ENCODE results near the gene CCNT2.
"Not testable (repeated sequence)": the region's sequence is repeated elsewhere in the genome, so short reads cannot be mapped to it uniquely, and the experiment has no call there.

DNA sequence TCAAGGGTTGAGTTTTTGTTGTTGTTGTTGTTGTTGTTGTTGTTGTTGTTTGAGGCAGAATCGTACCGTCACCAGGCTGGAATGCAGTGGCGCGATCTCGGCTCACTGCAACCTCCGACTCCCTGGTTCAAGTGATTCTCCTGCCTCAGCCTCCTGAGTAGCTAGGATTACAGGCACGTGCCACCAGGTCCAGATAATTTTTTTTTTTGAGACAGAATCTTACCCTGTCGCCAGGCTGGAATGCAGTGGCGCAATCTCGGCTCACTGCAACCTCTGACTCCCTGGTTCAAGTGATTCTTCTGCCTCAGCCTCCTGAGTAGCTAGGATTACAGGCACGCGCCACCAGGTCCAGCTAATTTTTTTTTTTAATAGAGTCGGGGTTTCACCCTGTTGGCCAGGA is 14.9 kb upstream of the CCNT2 start:
- TF ChIP-seq, protein P1, sequence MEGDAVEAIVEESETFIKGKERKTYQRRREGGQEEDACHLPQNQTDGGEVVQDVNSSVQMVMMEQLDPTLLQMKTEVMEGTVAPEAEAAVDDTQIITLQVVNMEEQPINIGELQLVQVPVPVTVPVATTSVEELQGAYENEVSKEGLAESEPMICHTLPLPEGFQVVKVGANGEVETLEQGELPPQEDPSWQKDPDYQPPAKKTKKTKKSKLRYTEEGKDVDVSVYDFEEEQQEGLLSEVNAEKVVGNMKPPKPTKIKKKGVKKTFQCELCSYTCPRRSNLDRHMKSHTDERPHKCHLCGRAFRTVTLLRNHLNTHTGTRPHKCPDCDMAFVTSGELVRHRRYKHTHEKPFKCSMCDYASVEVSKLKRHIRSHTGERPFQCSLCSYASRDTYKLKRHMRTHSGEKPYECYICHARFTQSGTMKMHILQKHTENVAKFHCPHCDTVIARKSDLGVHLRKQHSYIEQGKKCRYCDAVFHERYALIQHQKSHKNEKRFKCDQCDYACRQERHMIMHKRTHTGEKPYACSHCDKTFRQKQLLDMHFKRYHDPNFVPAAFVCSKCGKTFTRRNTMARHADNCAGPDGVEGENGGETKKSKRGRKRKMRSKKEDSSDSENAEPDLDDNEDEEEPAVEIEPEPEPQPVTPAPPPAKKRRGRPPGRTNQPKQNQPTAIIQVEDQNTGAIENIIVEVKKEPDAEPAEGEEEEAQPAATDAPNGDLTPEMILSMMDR (conservative IDR thresholded peaks at IDR 0.05; ENCODE audit: low read length), result not testable (repeated sequence)
- not testable (repeated sequence) for TF ChIP-seq EZH2phosphoT487 (IDR thresholded peaks at IDR 0.05; ENCODE audit: borderline replicate concordance)
